HepG2 (cell line): ENCODE results near the gene NOTUM. TPM values are rescaled to one million over a fixed set of nuclear protein-coding genes. Genes with fewer than 3 reads are reported as not detected.

Source experiments
- ARID3A ChIP-seq: IDR thresholded peaks from 2 replicates; pipeline ENCODE4 v1.6.1; 2012; ENCODE audit warnings: low read depth, low read length, improper control_type of control experiment
- ATF3 ChIP-seq: sonication (generic); formaldehyde crosslinking; IDR thresholded peaks from 2 replicates; pipeline ENCODE4 v1.4.0; 2020; ENCODE audit warnings: missing genetic modification reagents
- BRCA1 ChIP-seq: sonication (generic); formaldehyde crosslinking; IDR thresholded peaks from 2 replicates; pipeline ENCODE4 v1.4.0; 2020; ENCODE audit warnings: missing genetic modification reagents
- HOXA7 ChIP-seq: sonication (generic); formaldehyde crosslinking; IDR thresholded peaks from 2 replicates; pipeline ENCODE4 v1.8.1; 2022; ENCODE audit warnings: mild to moderate bottlenecking, missing genetic modification reagents, moderate library complexity
- MYC ChIP-seq: sonication (generic); formaldehyde crosslinking; IDR thresholded peaks from 2 replicates; pipeline ENCODE4 v1.9.0; 2021; ENCODE audit warnings: missing genetic modification reagents, borderline replicate concordance
- NFAT5 ChIP-seq: sonication (generic); formaldehyde crosslinking; IDR thresholded peaks from 2 replicates; pipeline ENCODE4 v1.4.0; 2020; ENCODE audit warnings: missing genetic modification reagents
- NFE2L2 ChIP-seq: fragments of 150-350 bp; IDR thresholded peaks from 2 replicates; pipeline ENCODE4 v1.6.1; 2014; ENCODE audit warnings: low read length
- RFX1 ChIP-seq: fragments of 450-650 bp; IDR thresholded peaks from 2 replicates; pipeline ENCODE4 v1.6.1; 2017
- RFX3 ChIP-seq: IDR thresholded peaks from 2 replicates; pipeline ENCODE4 v1.6.1; 2016; ENCODE audit warnings: missing biosample characterization, missing genetic modification reagents
- SMAD9 ChIP-seq: sonication (generic); formaldehyde crosslinking; IDR thresholded peaks from 2 replicates; pipeline ENCODE4 v1.5.1; 2020; ENCODE audit warnings: mild to moderate bottlenecking, missing genetic modification reagents
- ZBTB39 ChIP-seq: sonication (generic); formaldehyde crosslinking; IDR thresholded peaks from 2 replicates; pipeline ENCODE4 v1.5.0; 2020; ENCODE audit warnings: missing genetic modification reagents
- ZFP1 ChIP-seq: IDR thresholded peaks from 2 replicates; pipeline ENCODE4 v1.6.1; 2016
- ZFP36L2 ChIP-seq: sonication (generic); formaldehyde crosslinking; IDR thresholded peaks from 2 replicates; pipeline ENCODE4 v1.4.0; 2020; ENCODE audit warnings: missing genetic modification reagents
- ZFP41 ChIP-seq: sonication (generic); formaldehyde crosslinking; IDR thresholded peaks from 2 replicates; pipeline ENCODE4 v1.4.0; 2020; ENCODE audit warnings: mild to moderate bottlenecking, missing genetic modification reagents, borderline replicate concordance
- ZNF264 ChIP-seq: sonication (generic); formaldehyde crosslinking; IDR thresholded peaks from 2 replicates; pipeline ENCODE4 v1.4.0; 2020; ENCODE audit warnings: missing genetic modification reagents
- ZNF572 ChIP-seq: sonication (generic); formaldehyde crosslinking; IDR thresholded peaks from 2 replicates; pipeline ENCODE4 v1.5.1; 2020; ENCODE audit warnings: mild to moderate bottlenecking, missing genetic modification reagents
- ZNF574 ChIP-seq: sonication (generic); formaldehyde crosslinking; IDR thresholded peaks from 2 replicates; pipeline ENCODE4 v1.4.0; 2020; ENCODE audit warnings: missing genetic modification reagents
- ZNF747 ChIP-seq: sonication (generic); formaldehyde crosslinking; IDR thresholded peaks from 2 replicates; pipeline ENCODE4 v1.8.1; 2023; ENCODE audit warnings: missing genetic modification reagents, mild to moderate bottlenecking, borderline replicate concordance
- polyA plus RNA-seq, 8 experiments: library from polyadenylated mRNA; depleted of rRNA in 3 of 8; stranded (reverse) in 7 of 8; unstranded in 1 of 8; fragments of >200 nt; fragmentation: Illumina TruSeq in 4 of 8; extraction: Trizol in 4 of 8; gene quantifications; 2 replicates each; pipeline versions ENCODE4 v1.2.1 to v1.2.3, GENCODE V29; 2011 to 2016; ENCODE audit warnings: low read depth in 4 of 8, missing spikeins in 1 of 8, mixed read lengths in 1 of 8; ENCODE audit not compliant: insufficient read depth in 1 of 8
- total RNA-seq, 5 experiments: library from RNA; depleted of rRNA; stranded (reverse); fragments of >200 nt; fragmentation: Illumina TruSeq; extraction: Trizol; gene quantifications; 2 replicates each; pipeline ENCODE4 v1.2.3, GENCODE V29; 2016; ENCODE audit warnings: low read depth in 1 of 5

The NOTUM gene
- total and polyA plus RNA-seq, 2 of the 13 experiments (the other 11 are each of a cell fraction or from before 2014, with no cell fraction given): 150 to 160 TPM

- TF ChIP-seq ATF3 (CRISPR knock-in tag): peak; percentile 38; the same call in 1 of the 2 replicates
- TF ChIP-seq BRCA1 (CRISPR knock-in tag): no peak
- TF ChIP-seq RFX3 (CRISPR knock-in tag): no peak
- TF ChIP-seq ZFP1: no peak
- TF ChIP-seq SMAD9 (CRISPR knock-in tag): 0 out of 2 replicates have a peak, but pooled peaks have one; percentile 94
- TF ChIP-seq ZNF572 (CRISPR knock-in tag): no peak
- TF ChIP-seq NFE2L2: no peak
- TF ChIP-seq ARID3A: no peak
- no peak for TF ChIP-seq ZBTB39 (CRISPR knock-in tag)
- no peak; the same call in 1 of the 2 replicates for TF ChIP-seq ZNF574 (CRISPR knock-in tag)
- TF ChIP-seq ZNF264 (CRISPR knock-in tag): no peak
- peak; percentile 52; the same call in 1 of the 2 replicates for TF ChIP-seq NFAT5
- TF ChIP-seq ZNF747: no peak; the same call in 1 of the 2 replicates
- TF ChIP-seq RFX1: no peak
- TF ChIP-seq MYC (CRISPR knock-in tag): peak; percentile 81
- TF ChIP-seq ZFP36L2 (CRISPR knock-in tag): no peak
- TF ChIP-seq HOXA7 (CRISPR knock-in tag): no peak
- TF ChIP-seq ZFP41 (CRISPR knock-in tag): peak; percentile 67
Measured at GRCh38 chr17:81995463-81996231, 34.7 kb upstream of the NOTUM start (continued).
